HG03139 (cell line): Measurements from ENCODE around the gene SLC12A8.

Experiments used
- ATAC-seq: cut with Tn5 transposase; IDR thresholded peaks from one replicate; pipeline ENCODE4 v1.9.1; 2021; ENCODE audit not compliant: unreplicated experiment

The SLC12A8 gene

GRCh38 chr3:125154800-125155269, 57.7 kb downstream of the SLC12A8 start:
- ATAC-seq, result no peak

GRCh38 chr3:125154110-125154509, 58.4 kb downstream of the SLC12A8 start:
- no peak for ATAC-seq

- ATAC-seq, result no peak
Observed at GRCh38 chr3:125152951-125153350, 59.6 kb downstream of the SLC12A8 start.

DNA sequence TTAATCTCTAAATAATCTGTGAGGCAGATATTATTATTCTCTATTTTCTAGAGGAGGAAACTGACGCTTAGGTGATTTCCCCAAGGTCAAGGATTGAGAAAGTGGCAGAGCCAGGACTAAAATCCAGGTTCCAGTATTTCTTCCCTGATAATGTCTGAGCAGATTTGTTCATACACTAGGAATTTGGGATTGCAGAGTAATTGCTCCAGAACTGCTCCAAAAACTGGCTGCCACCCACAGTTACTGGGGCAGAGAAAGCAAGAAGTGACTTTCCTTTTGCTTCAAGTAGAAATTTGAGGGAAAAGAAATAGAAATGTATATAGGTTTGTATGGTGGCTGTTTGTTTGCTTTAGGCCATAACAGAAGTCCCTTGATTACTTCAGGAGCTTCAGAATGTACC, 60.6 kb downstream of the SLC12A8 start:
- ATAC-seq, result no peak

- no peak for ATAC-seq
Observed at GRCh38 chr3:125151442-125151817, 61.1 kb downstream of the SLC12A8 start.

DNA sequence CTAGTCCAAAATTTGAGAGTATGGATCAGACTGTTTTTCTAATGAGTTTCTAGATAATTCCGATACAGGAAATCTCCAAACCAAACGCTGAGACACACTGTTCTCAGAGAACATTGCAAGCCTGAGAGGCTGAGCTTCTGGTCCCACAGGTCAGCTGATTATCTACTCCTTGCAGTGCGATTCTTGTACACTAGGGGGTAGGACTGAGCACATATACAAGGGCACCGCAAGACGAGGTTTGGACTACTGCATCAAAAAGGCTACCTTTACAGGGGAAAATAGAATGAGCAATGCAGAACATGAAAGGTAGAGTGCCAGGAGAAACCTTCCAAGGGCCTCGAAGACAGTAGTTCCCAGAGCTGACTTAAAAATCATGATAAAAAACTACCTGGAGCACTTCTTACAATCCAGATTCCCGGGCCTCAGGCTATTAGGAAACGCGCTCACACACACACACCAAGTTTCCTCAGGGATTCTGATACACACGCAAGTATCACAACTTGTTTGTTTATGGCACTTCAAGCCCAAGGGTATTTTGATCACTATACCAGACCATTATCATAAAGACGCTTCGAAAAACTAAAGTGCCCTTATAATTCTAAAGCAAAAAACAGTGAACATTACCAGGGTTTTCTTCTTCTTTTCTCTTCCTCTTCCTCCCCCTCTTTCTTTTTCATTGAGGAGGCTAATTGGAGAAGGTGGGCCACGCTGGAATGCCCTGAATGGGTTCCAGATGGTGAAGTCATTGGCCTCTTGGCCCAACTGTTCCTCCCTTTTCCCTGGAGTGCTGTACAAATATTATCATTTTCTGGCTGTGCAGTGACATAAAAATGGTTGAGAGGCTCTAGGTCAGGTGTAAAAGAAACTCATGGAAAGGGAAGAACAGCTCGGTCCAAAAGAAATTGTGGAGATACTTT, 61.8 kb downstream of the SLC12A8 start:
- no peak for ATAC-seq

DNA sequence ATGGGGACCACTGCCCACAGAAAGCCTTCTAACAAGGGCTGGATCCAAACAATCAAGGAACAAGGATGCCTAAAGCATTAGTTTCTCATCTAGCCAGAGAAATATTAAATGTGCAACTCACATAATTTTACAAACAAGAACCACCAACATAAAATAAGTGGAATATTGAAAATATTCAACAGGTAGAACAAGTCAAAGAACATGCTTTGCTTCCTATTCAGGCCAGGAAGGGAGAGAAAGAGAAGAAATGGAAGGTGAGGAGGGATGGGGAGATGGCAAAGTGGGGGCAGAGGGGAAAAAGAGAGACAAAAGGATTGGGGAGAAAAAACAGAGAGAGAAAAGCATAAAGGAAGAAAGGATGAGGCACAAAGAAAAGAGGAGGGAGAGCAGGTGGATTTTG, 63.1 kb downstream of the SLC12A8 start:
- no peak for ATAC-seq

GRCh38 chr3:125148836-125149235, 63.7 kb downstream of the SLC12A8 start:
- ATAC-seq, result no peak

DNA sequence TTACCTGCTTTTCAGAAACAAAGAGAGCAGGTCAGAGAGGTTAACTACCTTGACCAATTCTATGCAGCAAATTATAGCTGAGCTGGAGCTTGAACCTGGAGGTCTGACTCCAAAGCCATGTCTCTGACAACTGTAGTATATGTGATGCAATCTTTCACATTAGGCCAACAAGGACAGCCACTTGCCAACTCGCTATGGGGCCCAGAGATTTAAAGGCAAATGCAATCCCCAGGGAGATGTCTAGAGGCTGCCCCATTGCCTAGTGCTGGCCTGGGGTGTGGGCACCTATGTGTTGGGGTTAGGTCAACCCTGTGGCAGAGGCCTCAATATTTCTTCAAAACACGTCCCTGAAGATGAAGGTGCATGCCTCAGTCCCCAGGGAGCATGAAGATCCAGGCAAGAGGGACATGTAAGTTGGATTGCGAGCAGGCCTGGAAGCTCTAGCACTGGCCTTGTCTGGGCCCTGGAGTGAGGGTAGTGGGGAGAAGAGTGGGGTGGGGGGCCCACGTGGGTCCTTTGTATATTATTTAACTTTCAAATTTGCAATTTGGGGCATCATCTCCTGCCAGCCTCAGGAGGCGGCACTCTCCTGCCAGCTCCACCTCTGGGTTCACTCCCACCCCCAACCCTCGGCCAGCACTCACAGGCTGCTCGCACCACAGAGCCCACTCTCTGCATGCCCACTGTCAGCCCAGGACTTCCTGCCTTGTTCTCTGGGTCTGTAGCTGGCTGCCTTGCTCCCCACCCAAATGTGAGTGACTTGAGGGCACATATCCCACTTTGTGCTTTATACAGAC, 64.3 kb downstream of the SLC12A8 start:
- ATAC-seq, result no peak

- no peak for ATAC-seq
Observed at GRCh38 chr3:125147491-125147820, 65.1 kb downstream of the SLC12A8 start.

DNA sequence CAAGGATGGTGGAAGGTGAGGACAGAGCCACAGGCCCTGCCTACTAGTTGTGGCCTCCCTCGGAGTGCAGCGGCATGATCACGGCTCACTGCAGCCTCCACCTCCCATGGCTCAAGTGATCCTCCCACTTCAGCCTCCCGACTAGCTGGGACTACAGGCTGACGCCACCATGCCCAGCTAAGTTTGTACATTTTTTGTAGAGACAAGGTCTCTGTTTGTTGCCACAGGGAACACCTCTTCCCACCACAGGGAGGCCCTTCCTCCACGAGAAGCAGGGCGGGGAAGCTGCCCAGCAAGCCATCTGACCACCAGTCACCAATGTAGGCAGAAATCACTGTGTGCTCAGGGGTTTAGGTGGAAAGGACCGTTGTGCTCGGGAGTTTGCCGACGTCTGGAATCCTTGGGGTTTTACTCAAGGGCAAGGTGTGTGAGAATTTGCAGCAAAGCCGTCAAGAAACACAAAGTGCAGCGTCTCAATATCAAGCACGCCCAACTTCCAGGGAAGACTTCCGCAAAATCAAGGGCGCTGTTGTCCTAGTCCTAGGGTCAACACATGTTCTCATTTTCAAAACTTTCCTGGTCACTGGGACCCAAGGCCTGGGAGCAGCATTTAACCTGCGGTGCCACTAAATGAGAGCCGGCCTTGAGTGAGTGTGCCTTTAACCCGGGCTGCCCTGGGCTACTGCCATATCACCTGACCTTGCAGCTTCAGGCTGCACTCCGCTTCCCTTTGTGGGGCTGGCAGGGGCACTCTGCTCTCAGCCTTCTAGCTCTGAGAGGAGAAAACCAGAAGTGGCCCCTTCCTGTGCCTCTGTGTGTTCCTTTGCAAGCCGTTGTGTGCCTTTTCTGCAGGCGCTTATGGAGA, 65.7 kb downstream of the SLC12A8 start:
- peak; percentile 48 for ATAC-seq

DNA sequence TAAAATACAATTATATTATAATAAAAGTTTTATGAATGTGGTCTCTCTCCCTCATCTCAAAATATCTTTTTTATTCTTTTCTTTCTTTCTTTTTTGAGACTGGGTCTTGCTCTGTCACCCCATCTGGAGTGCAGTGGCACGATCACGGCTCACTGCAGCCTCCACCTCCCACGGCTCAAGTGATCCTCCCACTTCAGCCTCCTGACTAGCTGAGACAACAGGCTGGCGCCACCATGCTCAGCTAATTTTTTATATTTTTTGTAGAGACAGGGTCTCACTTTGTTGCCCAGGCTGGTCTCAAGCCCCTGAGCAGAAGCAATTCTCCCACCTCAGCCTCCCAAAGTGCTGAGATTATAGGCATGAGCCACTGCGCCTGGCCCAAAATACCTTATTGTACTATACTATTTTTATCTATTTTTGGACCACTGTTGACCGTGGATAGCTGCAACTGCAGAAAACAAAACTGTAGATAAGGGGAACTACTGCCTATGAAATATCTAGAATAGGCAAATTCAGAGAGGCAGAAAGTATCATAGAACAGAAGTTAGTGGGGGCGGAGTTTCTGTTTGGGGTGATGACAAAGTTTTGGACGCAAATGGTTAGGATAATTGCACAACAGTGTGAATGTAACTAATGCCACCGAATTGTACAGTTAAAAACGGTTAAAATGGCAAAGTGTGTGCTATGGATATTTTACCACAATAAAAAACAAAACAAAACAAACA, 66.6 kb downstream of the SLC12A8 start:
- no peak for ATAC-seq

DNA sequence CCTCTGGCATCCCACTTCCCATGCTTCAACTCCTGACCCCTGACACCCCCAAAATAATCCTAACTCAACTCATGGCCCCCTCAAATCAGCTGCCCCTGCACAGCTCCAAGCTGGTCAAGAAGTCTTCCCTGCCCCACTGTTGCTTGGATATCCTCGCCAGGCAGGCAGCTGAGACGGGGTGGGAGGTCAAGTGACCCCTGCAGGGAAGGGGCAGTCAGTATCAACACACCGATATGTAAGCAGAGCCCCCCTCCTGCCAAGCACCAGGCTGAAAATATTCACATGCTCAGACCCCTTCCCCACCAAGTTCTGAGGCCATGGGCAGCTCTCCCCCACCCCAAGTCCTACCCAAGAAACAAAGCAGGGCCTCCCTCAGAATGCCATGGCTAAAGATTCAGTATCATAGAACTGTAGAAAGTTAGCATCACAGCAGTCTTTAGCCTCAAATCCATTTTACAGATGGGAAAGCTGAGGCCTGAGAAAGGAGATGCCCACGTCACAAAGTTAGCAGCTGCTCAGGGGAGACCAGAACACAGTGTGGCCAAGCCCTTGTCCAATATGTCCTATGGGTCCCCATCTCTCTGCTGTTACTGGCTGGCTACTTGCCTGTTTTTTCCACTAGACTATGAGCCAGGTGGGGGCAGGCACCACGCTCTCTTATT, 67.8 kb downstream of the SLC12A8 start:
- no peak for ATAC-seq

- no peak for ATAC-seq
Observed at GRCh38 chr3:125143982-125144652, 68.4 kb downstream of the SLC12A8 start.

DNA sequence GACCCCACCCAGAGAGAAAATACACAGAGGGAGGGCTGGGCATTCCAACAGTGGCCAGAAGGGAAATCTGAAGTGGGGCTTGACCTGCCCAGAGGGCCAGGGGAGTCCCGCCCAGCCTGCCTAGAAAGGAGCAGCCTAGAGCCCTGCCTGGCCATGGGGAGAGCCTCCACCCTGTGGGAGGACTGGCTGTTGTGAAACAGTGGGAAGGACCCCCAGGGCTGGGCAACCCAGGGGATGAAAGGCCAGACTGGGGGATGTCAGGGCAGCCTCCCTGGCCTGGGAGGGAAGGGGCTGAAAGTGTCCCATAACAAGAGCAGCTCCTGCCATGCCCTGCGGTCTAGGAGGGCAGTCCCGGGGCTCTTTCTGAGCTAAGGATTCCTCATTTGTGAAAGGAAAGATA, 69.0 kb downstream of the SLC12A8 start:
- no peak for ATAC-seq

GRCh38 chr3:125142940-125143339, 69.6 kb downstream of the SLC12A8 start:
- no peak for ATAC-seq

DNA sequence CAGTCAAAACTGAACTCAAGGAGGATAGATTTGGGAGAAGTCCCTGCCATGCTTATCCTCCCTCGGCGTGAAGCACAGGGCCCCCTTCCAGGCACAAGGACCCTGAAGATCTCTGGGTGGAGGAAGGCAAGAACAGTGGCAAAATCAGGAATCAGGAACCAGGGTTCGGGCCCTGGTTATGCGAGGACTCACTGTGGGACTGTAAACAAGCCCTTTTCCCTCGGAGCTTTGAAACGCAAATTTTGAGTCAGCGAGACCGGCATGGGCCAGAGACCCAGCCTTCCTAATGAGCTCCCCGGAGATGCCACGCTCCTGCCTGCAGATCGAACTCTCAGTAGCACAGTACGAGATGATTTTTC, 70.1 kb downstream of the SLC12A8 start:
- ATAC-seq, result no peak

- ATAC-seq, result peak; percentile 44
Observed at GRCh38 chr3:125141596-125142419, 70.7 kb downstream of the SLC12A8 start.
